B cell (primary cell): Measurements from ENCODE around the gene OSBPL5. TPM values are rescaled to one million over a fixed set of nuclear protein-coding genes. Genes with fewer than 3 reads are reported as not detected.

Experiments
- ATAC-seq: fragments of 200-7000 bp; cut with Tn5 transposase; one replicate; pipeline ENCODE4 v1.10.0; 2021; ENCODE audit warnings: low read depth, mild to moderate bottlenecking, moderate number of reproducible peaks, moderate library complexity
- CTCF ChIA-PET: fragments of 350-600 bp; sonication (Branson Sonifier 250); formaldehyde crosslinking; loops from one replicate; lab custom pipeline; 2021; ENCODE audit warnings: antibody characterized with exemption, inconsistent platforms; lab: Charles Lee
- POLR2A ChIA-PET: fragments of 350-600 bp; sonication (Branson Sonifier 250); formaldehyde crosslinking; loops from one replicate; lab custom pipeline; 2021; ENCODE audit warnings: antibody characterized with exemption; lab: Charles Lee
- DNase-seq: peaks from one replicate; pipeline ENCODE4 v3.0.0; 2013
- H2AFZ ChIP-seq: 2 replicates; pipeline ENCODE4 v1.6.1; 2012; ENCODE audit warnings: mild to moderate bottlenecking, low read depth, low read length; ENCODE audit not compliant: insufficient read depth, poor library complexity, severe bottlenecking
- H3K27ac ChIP-seq, 2 donors: 1 replicate in 1 of 2; 2 replicates in 1 of 2; pipeline ENCODE4 v1.5.1; 2012 to 2013; ENCODE audit warnings: low read length in 2 of 2, mild to moderate bottlenecking in 2 of 2, moderate library complexity in 1 of 2
- H3K27me3 ChIP-seq, 4 experiments: fragments of 200-600 bp in 1 of 4; sonication (generic) in 1 of 4; replicated peaks in 1 of 4; 1 replicate in 2 of 4; 2 replicates in 2 of 4; pipeline versions ENCODE4 v1.6.1 to v1.7.0; 2013 to 2016; ENCODE audit warnings: low read length in 3 of 4, mild to moderate bottlenecking in 2 of 4, mixed read lengths in 1 of 4, moderate library complexity in 1 of 4; ENCODE audit not compliant: insufficient read depth in 4 of 4, control insufficient read depth in 3 of 4; ENCODE audit errors: control extremely low read depth in 1 of 4
- H3K36me3 ChIP-seq, 2 experiments: replicated peaks in 1 of 2; 1 replicate in 1 of 2; 2 replicates in 1 of 2; pipeline versions ENCODE4 v1.6.1 to v1.7.1; 2013; ENCODE audit warnings: low read length in 1 of 2; ENCODE audit not compliant: insufficient read depth in 2 of 2, control insufficient read depth in 1 of 2; ENCODE audit errors: control extremely low read depth in 1 of 2, extremely low read depth in 1 of 2
- H3K4me1 ChIP-seq, 2 donors: fragments of 200-600 bp in 1 of 2; sonication (generic) in 1 of 2; 1 replicate in 1 of 2; 2 replicates in 1 of 2; pipeline versions ENCODE4 v1.5.1 to v1.6.1; 2013 to 2017; ENCODE audit warnings: low read length in 2 of 2; ENCODE audit not compliant: control insufficient read depth in 2 of 2, insufficient read depth in 2 of 2
- H3K4me2 ChIP-seq: replicated peaks from 2 replicates; pipeline ENCODE3; 2012; ENCODE audit warnings: mild to moderate bottlenecking, low read depth, low read length; ENCODE audit not compliant: poor library complexity, severe bottlenecking
- H3K4me3 ChIP-seq, 5 experiments: fragments of 200-600 bp in 1 of 5; sonication (generic) in 1 of 5; 1 replicate in 3 of 5; 2 replicates in 2 of 5; pipeline versions ENCODE4 v1.5.1 to v1.7.0; 2011 to 2016; ENCODE audit warnings: low read length in 4 of 5, mild to moderate bottlenecking in 4 of 5, low read depth in 2 of 5, control low read depth in 1 of 5, moderate library complexity in 1 of 5; ENCODE audit not compliant: insufficient read depth in 1 of 5; ENCODE audit errors: control extremely low read depth in 1 of 5, extremely low read depth in 1 of 5
- H3K79me2 ChIP-seq: fragments of 200-600 bp; sonication (generic); one replicate; pipeline ENCODE4 v1.6.0; 2016; ENCODE audit warnings: low read length; ENCODE audit not compliant: control insufficient read depth, insufficient read depth
- H3K9ac ChIP-seq: fragments of 200-600 bp; sonication (generic); 2 replicates; pipeline ENCODE4 v1.6.1; 2017; ENCODE audit warnings: mild to moderate bottlenecking, low read length, moderate library complexity
- H3K9me3 ChIP-seq, 3 donors: one replicate each; pipeline versions ENCODE4 v1.6.1 to v1.7.1; 2013; ENCODE audit warnings: low read length in 2 of 3; ENCODE audit not compliant: control insufficient read depth in 2 of 3, insufficient read depth in 1 of 3; ENCODE audit errors: control extremely low read depth in 1 of 3
- H4K20me1 ChIP-seq: 2 replicates; pipeline ENCODE4 v1.6.0; 2012; ENCODE audit warnings: mild to moderate bottlenecking, low read length; ENCODE audit not compliant: insufficient read depth, control insufficient read depth, poor library complexity, severe bottlenecking
- H3K27ac Mint-ChIP-seq: one replicate; pipeline ENCODE4 v1.8.0; 2021; ENCODE audit warnings: mixed read lengths
- H3K27me3 Mint-ChIP-seq: one replicate; pipeline ENCODE4 v1.8.0; 2021; ENCODE audit warnings: mixed read lengths
- H3K4me1 Mint-ChIP-seq: one replicate; pipeline ENCODE4 v1.8.0; 2021; ENCODE audit warnings: mixed read lengths
- H3K4me3 Mint-ChIP-seq: one replicate; pipeline ENCODE4 v1.8.0; 2021; ENCODE audit warnings: mixed read lengths
- H3K9me3 Mint-ChIP-seq: one replicate; pipeline ENCODE4 v1.8.0; 2022; ENCODE audit warnings: mixed read lengths; ENCODE audit not compliant: insufficient read depth
- CTCF ChIP-seq: fragments of 200-600 bp; IDR thresholded peaks from one replicate; pipeline ENCODE4 v1.8.0; 2022; ENCODE audit warnings: antibody characterized with exemption, mild to moderate bottlenecking
- EZH2 ChIP-seq: IDR thresholded peaks from 2 replicates; pipeline ENCODE4 v1.6.1; 2012; ENCODE audit warnings: borderline replicate concordance, low read depth, mild to moderate bottlenecking, moderate library complexity, low read length; ENCODE audit not compliant: insufficient read depth, poor library complexity, severe bottlenecking
- WGBS: methylation state at CpG from one replicate; pipeline ENCODE4 v1.1.5; 2013; ENCODE audit warnings: missing lambda C conversion rate; ENCODE audit not compliant: insufficient coverage; 5-methylcytosine and 5-hydroxymethylcytosine counted together
- intact Hi-C: fragments of 100-400 bp; cut with micrococcal nuclease; formaldehyde crosslinking; loops from one replicate; pipeline ENCODE4 v1.10.0; 2022
- polyA minus RNA-seq: library from RNA; depleted of rRNA, polyadenylated mRNA; stranded (reverse); fragments of >200 nt; gene quantifications from 2 replicates; pipeline ENCODE4 v1.2.3, GENCODE V29; 2012
- polyA plus RNA-seq: library from polyadenylated mRNA; depleted of rRNA; stranded (reverse); fragments of >200 nt; gene quantifications from 2 replicates; pipeline ENCODE4 v1.2.3, GENCODE V29; 2012
- total RNA-seq, 2 donors: library from RNA; stranded (reverse); fragments of 120-200 nt in 1 of 2; gene quantifications; 1 replicate in 1 of 2; 2 replicates in 1 of 2; pipeline versions ENCODE4 v1.2.3 to v1.2.4, GENCODE V29; 2013 to 2022

The OSBPL5 gene
- total RNA-seq (0.15 and 0.56 TPM in 2 replicates), polyA plus RNA-seq (1.2 TPM in 2 replicates), polyA minus RNA-seq (0.77 and 2.2 TPM in 2 replicates)
- total RNA-seq (2013): 0.61 TPM

GRCh38 chr11:3165152-3165705 lies at the start of gene OSBPL5:
TSS of gene OSBPL5 (minus strand) at chr11:3165310. CDS start at chr11:3129148, 36,162 bp downstream.
- CTCF ChIA-PET: no interaction called here
- peak within 1 kb of the TSS; percentile 42 for H3K4me3 Mint-ChIP-seq

GRCh38 chr11:3214420-3214699 lies 49.2 kb upstream of the OSBPL5 start:
- Mint-ChIP-seq H3K4me3 (no peak overlapping the region), H3K27me3 (peaks cover 27% of the 10 kb centered on the region), H3K27ac (no peak overlapping the region), H3K9me3 (peaks cover 3% of the 10 kb centered on the region), H3K4me1 (no peaks in the 10 kb centered on the region)
- H3K9ac ChIP-seq: no peak overlapping the region
- no peak overlapping the region for H3K27ac ChIP-seq
- H3K4me2 ChIP-seq: no peak overlapping the region
- 85% methylated on average over 4 of the region's 4 CpGs for WGBS
- intact Hi-C loops: no loop called here
- H3K27me3 ChIP-seq: peaks cover 0 to 6% (median 0%) of the 10 kb centered on the region in 4 experiments
- ATAC-seq: no peak
- H4K20me1 ChIP-seq: no peaks in the 10 kb centered on the region
- no peak overlapping the region for H3K4me3 ChIP-seq
- CTCF ChIA-PET: no interaction called here
- H3K36me3 ChIP-seq: no peaks in the 10 kb centered on the region
- no peak overlapping the region for H2AFZ ChIP-seq
- POLR2A ChIA-PET: no interaction called here
- H3K79me2 ChIP-seq: no peaks in the 10 kb centered on the region
- no peak for DNase-seq
- H3K4me1 ChIP-seq: no peaks in the 10 kb centered on the region
- peaks cover 0 to 3% (median 2%) of the 10 kb centered on the region in 3 donors for H3K9me3 ChIP-seq
- no peak for TF ChIP-seq EZH2
- TF ChIP-seq CTCF: no peak

More at GRCh38 chr11:3165152-3165705, at the start of gene OSBPL5:
- no peak for ATAC-seq
- Histone ChIP-seq H2AFZ (no peak within 1 kb of the TSS), H3K4me3 (no peak within 1 kb of the TSS), H3K36me3 (no peaks in the 10 kb centered on the region), H3K79me2 (no peaks in the 10 kb centered on the region), H3K4me1 (peaks cover 0 to 10% of the 10 kb centered on the region in 2 donors), H3K27ac (no peak within 1 kb of the TSS), H3K27me3 (peaks cover 0 to 34% (median 8%) of the 10 kb centered on the region in 4 experiments), H3K9ac (no peak within 1 kb of the TSS), H4K20me1 (no peaks in the 10 kb centered on the region), H3K9me3 (peaks cover 0 to 1% (median 0%) of the 10 kb centered on the region in 3 donors), H3K4me2 (peak within 1 kb of the TSS; percentile 56)
- no peaks in the 10 kb centered on the region for H3K9me3 Mint-ChIP-seq
- DNase-seq: no peak
- intact Hi-C loops: no loop called here
- peaks cover 42% of the 10 kb centered on the region for H3K27me3 Mint-ChIP-seq
- POLR2A ChIA-PET: no interaction called here
- 5% methylated on average over 51 of the region's 63 CpGs for WGBS
- peaks cover 7% of the 10 kb centered on the region for H3K4me1 Mint-ChIP-seq
- TF ChIP-seq EZH2 (no peak), CTCF (no peak)
- no peak within 1 kb of the TSS for H3K27ac Mint-ChIP-seq
